GM12878 (cell line): ENCODE results near the gene MOV10L1. TPM values are rescaled to one million over a fixed set of nuclear protein-coding genes. Genes with fewer than 3 reads are reported as not detected.

ENCODE experiments used
- ATAC-seq: fragments of 200-7000 bp; cut with Tn5 transposase; 3 replicates; pipeline ENCODE4 v1.9.1; 2020; ENCODE audit warnings: mild to moderate bottlenecking, moderate library complexity
- BruUV-seq: library from RNA; stranded (reverse); fragments of 400-500 nt; replicated peaks from 2 replicates; lab custom pipeline; 2021; lab: Mats Ljungman, UMichigan
- CTCF ChIA-PET: fragments of 300-600 bp; sonication (Branson Sonifier 250); formaldehyde crosslinking; extraction: SDS; loops from one replicate; lab custom pipeline; 2021; ENCODE audit warnings: inconsistent platforms; lab: Yijun Ruan, JAX
- POLR2A ChIA-PET: fragments of 350-600 bp; formaldehyde crosslinking; extraction: SDS; loops from one replicate; lab custom pipeline; 2021; ENCODE audit warnings: inconsistent platforms; lab: Charles Lee
- RAD21 ChIA-PET: fragments of 300-600 bp; sonication (Branson Sonifier 250); formaldehyde crosslinking; loops from one replicate; lab custom pipeline; 2023; ENCODE audit warnings: antibody characterized with exemption; ENCODE audit not compliant: unreplicated experiment; lab: Charles Lee
- SMC1A ChIA-PET: fragments of 300-600 bp; sonication (Branson Sonifier 250); formaldehyde crosslinking; loops from one replicate; lab custom pipeline; 2023; ENCODE audit not compliant: unreplicated experiment, uncharacterized antibody; lab: Charles Lee
- DNase-seq: peaks from one replicate; pipeline ENCODE4 v3.0.0-alpha.2; 2011; ENCODE audit warnings: low read depth, low spot score
- FAIRE-seq: peaks from 3 replicates; lab custom pipeline; 2011; peaks lifted over from hg19 to GRCh38; lab: Jason Lieb, UNC
- H2AFZ ChIP-seq: 2 replicates; pipeline ENCODE4 v1.6.0; 2011; ENCODE audit warnings: low read depth, low read length, control low read depth; ENCODE audit not compliant: control insufficient read depth
- H3K27ac ChIP-seq: 2 replicates; pipeline ENCODE4 v1.5.1; 2011; ENCODE audit warnings: control low read depth; ENCODE audit not compliant: control insufficient read depth, insufficient read depth
- H3K27me3 ChIP-seq, 2 experiments: replicated peaks in 1 of 2; 2 replicates each; pipeline versions ENCODE4 v1.6.0 to v1.6.1; 2011; ENCODE audit warnings: low read length in 1 of 2; ENCODE audit not compliant: control insufficient read depth in 2 of 2, insufficient read depth in 2 of 2
- H3K36me3 ChIP-seq, 2 experiments: 2 replicates each; pipeline ENCODE4 v1.5.1; 2011; ENCODE audit warnings: low read length in 1 of 2; ENCODE audit not compliant: control insufficient read depth in 2 of 2, insufficient read depth in 2 of 2
- H3K4me1 ChIP-seq: 2 replicates; pipeline ENCODE4 v1.6.1; 2011; ENCODE audit warnings: mild to moderate bottlenecking, low read length, moderate library complexity, mixed read lengths; ENCODE audit not compliant: control insufficient read depth, insufficient read depth
- H3K4me2 ChIP-seq: 2 replicates; pipeline ENCODE4 v1.6.0; 2011; ENCODE audit warnings: control low read depth; ENCODE audit not compliant: control insufficient read depth, insufficient read depth
- H3K4me3 ChIP-seq: fragments of 200-600 bp; sonication (generic); 2 replicates; pipeline ENCODE4 v1.5.1; 2016
- H3K79me2 ChIP-seq: 2 replicates; pipeline ENCODE4 v1.6.0; 2011; ENCODE audit warnings: low read length; ENCODE audit not compliant: control insufficient read depth, insufficient read depth
- H3K9ac ChIP-seq: 2 replicates; pipeline ENCODE4 v1.8.0; 2011; ENCODE audit warnings: low read length, control low read depth, mixed read lengths; ENCODE audit not compliant: control insufficient read depth, insufficient read depth
- H3K9me3 ChIP-seq: replicated peaks from 3 replicates; pipeline ENCODE4 v1.5.1; 2011; ENCODE audit warnings: mild to moderate bottlenecking, low read length; ENCODE audit not compliant: control insufficient read depth, insufficient read depth
- H4K20me1 ChIP-seq: 2 replicates; pipeline ENCODE4 v1.6.0; 2011; ENCODE audit not compliant: control insufficient read depth, insufficient read depth
- CEBPZ ChIP-seq: fragments of 150-350 bp; IDR thresholded peaks from 2 replicates; pipeline ENCODE4 v1.6.1; 2016; ENCODE audit warnings: low read depth, low read length
- CHD2 ChIP-seq: IDR thresholded peaks from 2 replicates; pipeline ENCODE4 v1.6.1; 2011; ENCODE audit warnings: low read depth, low read length, improper control_type of control experiment, borderline replicate concordance
- DPF2 ChIP-seq: fragments of 450-650 bp; IDR thresholded peaks from 2 replicates; pipeline ENCODE4 v1.6.1; 2017; ENCODE audit warnings: mild to moderate bottlenecking
- FOXM1 ChIP-seq: IDR thresholded peaks from 2 replicates; pipeline ENCODE4 v1.6.1; 2012; ENCODE audit warnings: low read depth, mild to moderate bottlenecking, inconsistent platforms, low read length, moderate library complexity
- NRF1 ChIP-seq: conservative IDR thresholded peaks from 2 replicates; pipeline ENCODE4 v1.6.1; 2011; ENCODE audit warnings: mild to moderate bottlenecking, low read depth, low read length, improper control_type of control experiment
- POLR2AphosphoS2 ChIP-seq: IDR thresholded peaks from 2 replicates; pipeline ENCODE4 v1.6.1; 2011; ENCODE audit warnings: low read depth, mild to moderate bottlenecking, low read length, improper control_type of control experiment, moderate library complexity
- SMARCA5 ChIP-seq: fragments of 450-650 bp; IDR thresholded peaks from 2 replicates; pipeline ENCODE4 v1.6.1; 2017; ENCODE audit warnings: mild to moderate bottlenecking
- SMC3 ChIP-seq: IDR thresholded peaks from 2 replicates; pipeline ENCODE4 v1.6.1; 2011; ENCODE audit warnings: low read length, improper control_type of control experiment, borderline replicate concordance
- SPI1 ChIP-seq: IDR thresholded peaks from 2 replicates; pipeline ENCODE4 v1.6.1; 2011; ENCODE audit warnings: low read depth, mild to moderate bottlenecking, low read length, moderate library complexity, borderline replicate concordance; ENCODE audit not compliant: insufficient read depth
- SREBF2 ChIP-seq: IDR thresholded peaks from 2 replicates; pipeline ENCODE4 v1.6.1; 2012; ENCODE audit warnings: mild to moderate bottlenecking, low read length
- TBL1XR1 ChIP-seq: IDR thresholded peaks from 2 replicates; pipeline ENCODE4 v1.6.1; 2012; ENCODE audit warnings: low read depth, low read length, improper control_type of control experiment
- TCF12 ChIP-seq: IDR thresholded peaks from 2 replicates; pipeline ENCODE4 v1.6.1; 2011; ENCODE audit warnings: low read depth, mild to moderate bottlenecking, low read length
- USF1 ChIP-seq: IDR thresholded peaks from 2 replicates; pipeline ENCODE4 v1.6.1; 2011; ENCODE audit warnings: borderline replicate concordance, low read depth, mild to moderate bottlenecking, moderate library complexity, mixed read lengths, low read length; ENCODE audit not compliant: insufficient read depth; ENCODE audit errors: extremely low read length
- ZNF24 ChIP-seq: fragments of 450-650 bp; IDR thresholded peaks from 2 replicates; pipeline ENCODE4 v1.6.1; 2017; ENCODE audit warnings: antibody characterized with exemption, mild to moderate bottlenecking
- WGBS: methylation state at CpG from one replicate; pipeline ENCODE4 v1.1.6; 2016; ENCODE audit warnings: low lambda C conversion rate; ENCODE audit not compliant: insufficient replicate concordance, insufficient coverage; ENCODE audit errors: missing lambda C conversion rate; 5-methylcytosine and 5-hydroxymethylcytosine counted together
- in situ Hi-C: fragments of 300-500 bp; cut with MboI; formaldehyde crosslinking; loops from 9 replicates; pipeline ENCODE4 v1.14.3; 2018; ENCODE audit warnings: mixed read lengths
- intact Hi-C: fragments of 100-400 bp; cut with micrococcal nuclease; formaldehyde crosslinking; loops from one replicate; pipeline ENCODE4 v1.14.2; 2022; ENCODE audit not compliant: unreplicated experiment
- polyA plus RNA-seq, 11 experiments: library from polyadenylated mRNA; depleted of rRNA in 4 of 11; unstranded in 6 of 11; stranded (reverse) in 5 of 11; fragments of >200 nt; fragmentation: Nextera tagmentation in 4 of 11; fragmentation: Illumina TruSeq in 1 of 11; extraction: Ambion mirVana in 4 of 11; extraction: Trizol in 1 of 11; gene quantifications; 1 replicate in 1 of 11; 2 replicates in 10 of 11; pipeline versions ENCODE4 v1.2.1 to v1.2.3, GENCODE V29; 2011 to 2016; ENCODE audit warnings: inconsistent platforms in 2 of 11, missing spikeins in 2 of 11, low read depth in 1 of 11
- total RNA-seq, 4 experiments: library from RNA; depleted of rRNA in 3 of 4; stranded (reverse); fragments of >200 nt in 3 of 4; fragmentation: Illumina TruSeq in 1 of 4; extraction: Trizol in 1 of 4; gene quantifications; 2 replicates each; pipeline versions ENCODE4 v1.2.1 to v1.2.3, GENCODE V29; 2013 to 2021

Gene MOV10L1
- total and polyA plus RNA-seq, 10 of the 15 experiments (the other 5 are each of a cell fraction or from before 2014, with no cell fraction given) = 0.22 TPM; not detected in 9

DNA sequence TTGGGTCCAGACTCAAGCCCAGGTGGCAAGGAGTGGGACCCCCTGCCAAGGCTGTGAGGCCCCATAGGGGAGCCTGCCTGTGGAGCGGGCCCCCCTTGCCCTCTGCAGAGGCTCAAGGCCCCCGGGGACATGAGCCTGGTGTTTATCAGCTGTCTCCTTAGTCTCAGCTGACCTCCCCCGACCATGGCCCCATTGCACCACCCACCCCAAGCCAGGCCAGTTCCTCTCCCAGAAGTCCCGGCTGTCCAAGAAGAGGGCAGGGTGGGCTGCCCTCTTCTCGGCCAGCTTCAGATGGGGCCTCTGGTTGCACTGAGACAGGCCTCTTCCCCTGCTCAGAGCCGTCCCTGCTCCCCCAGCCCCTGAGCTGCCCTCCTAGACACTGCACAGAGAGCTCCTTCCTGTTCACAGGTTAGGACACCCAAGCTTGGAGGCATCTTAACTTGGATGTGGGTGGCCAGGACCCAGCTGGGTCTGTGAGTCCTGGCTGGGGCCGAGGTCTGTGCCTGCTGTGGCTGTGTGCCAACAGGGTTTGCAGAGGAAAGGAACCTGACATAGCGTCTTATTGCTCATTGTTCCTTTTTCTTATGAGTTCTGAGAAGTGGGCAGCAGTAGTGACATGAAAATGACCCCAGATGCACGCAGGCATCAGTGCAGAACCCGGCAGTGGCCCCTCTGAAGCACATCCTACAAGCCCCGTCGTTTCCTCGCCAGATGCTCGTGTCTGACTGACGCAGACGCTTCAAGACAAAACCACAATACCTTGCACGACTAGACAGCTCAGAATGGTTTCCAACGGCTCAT, 101.3 kb downstream of the MOV10L1 start (continued):
- TF ChIP-seq SREBF2 (no peak), SMARCA5 (peak; percentile 63; the same call in 1 of the 2 replicates), SMC3 (no peak), DPF2 (peak; percentile 16; the same call in 1 of the 2 replicates), TBL1XR1 (peak; percentile 76; the same call in 1 of the 2 replicates), CHD2 (no peak), NRF1 (no peak)

- Histone ChIP-seq H3K27me3 (no peaks in the 10 kb centered on the region), H3K9me3 (no peaks in the 10 kb centered on the region), H3K9ac (peak overlapping the region; percentile 89), H3K4me3 (peak overlapping the region; percentile 64), H3K27ac (peak overlapping the region; percentile 98), H4K20me1 (no peaks in the 10 kb centered on the region), H3K79me2 (peaks cover 57% of the 10 kb centered on the region), H3K4me2 (peak overlapping the region; percentile 90), H3K36me3 (peaks cover 0 to 36% of the 10 kb centered on the region in 2 experiments; a peak in 3 of 4 replicates), H2AFZ (no peak overlapping the region), H3K4me1 (peaks cover 67% of the 10 kb centered on the region)
- no TSS peak for BruUV-seq
- ATAC-seq = peak; percentile 5
- ChIA-PET SMC1A (no interaction called here), POLR2A (interaction anchor here (1.0 to 2.2 kb wide), 2 partner anchors 9 to 21 kb away, joined by 3 to 5 read pairs; no protein-coding TSS in a partner anchor), RAD21 (interaction anchor here (1.2 to 2.1 kb wide), 2 partner anchors 44 to 262 kb away, joined by 3 to 5 read pairs; no protein-coding TSS in a partner anchor), CTCF (interaction anchor here (0.8 to 1.3 kb wide), 2 partner anchors 43 to 50 kb away, joined by 3 read pairs; no protein-coding TSS in a partner anchor)
- WGBS = 5% methylated on average over 20 of the region's 25 CpGs
- intact Hi-C loops (loop anchor here (10.0 kb wide), 1 partner anchor 258 kb away; no protein-coding TSS in a partner anchor), in situ Hi-C loops (no loop called here)
- no peak for DNase-seq
- peak; percentile 88 for FAIRE-seq
- TF ChIP-seq POLR2AphosphoS2 (peak; percentile 28; the same call in 1 of the 2 replicates), ZNF24 (no peak), TCF12 (0 out of 2 replicates have a peak, but pooled peaks have one; percentile 9), USF1 (no peak), SPI1 (peak; percentile 95), CEBPZ (no peak), SMARCA5 (peak; percentile 52; the same call in 1 of the 2 replicates), FOXM1 (no peak)
Observed at GRCh38 chr22:50192436-50193204, 102.8 kb downstream of the MOV10L1 start.
